HepG2 (cell line): ENCODE results near the gene CORT.

Experiments used
- ELF1 ChIP-seq: sonication (generic); formaldehyde crosslinking; IDR thresholded peaks from 2 replicates; pipeline ENCODE4 v1.4.0; 2020; ENCODE audit warnings: missing genetic modification reagents
- EZH2 ChIP-seq: conservative IDR thresholded peaks from 2 replicates; pipeline ENCODE4 v1.6.1; 2012; ENCODE audit warnings: mild to moderate bottlenecking, low read depth, low read length, moderate library complexity
- MYC ChIP-seq: sonication (generic); formaldehyde crosslinking; IDR thresholded peaks from 2 replicates; pipeline ENCODE4 v1.9.0; 2021; ENCODE audit warnings: missing genetic modification reagents, borderline replicate concordance
- NBN ChIP-seq: fragments of 450-650 bp; conservative IDR thresholded peaks from 2 replicates; pipeline ENCODE4 v1.6.1; 2017
- PLRG1 ChIP-seq: fragments of 450-650 bp; conservative IDR thresholded peaks from 2 replicates; pipeline ENCODE4 v1.6.1; 2016
- POLR2G ChIP-seq: fragments of 200-400 bp; formaldehyde crosslinking; IDR thresholded peaks from 2 replicates; pipeline ENCODE4 v1.6.1; 2018; ENCODE audit warnings: mild to moderate bottlenecking, low read depth, low read length, moderate library complexity
- SIX4 ChIP-seq: sonication (generic); formaldehyde crosslinking; IDR thresholded peaks from 2 replicates; pipeline ENCODE4 v1.4.0; 2020; ENCODE audit warnings: missing genetic modification reagents
- SNRNP70 ChIP-seq: fragments of 200-400 bp; formaldehyde crosslinking; IDR thresholded peaks from 2 replicates; pipeline ENCODE4 v1.6.1; 2017; ENCODE audit warnings: mild to moderate bottlenecking, low read depth, low read length, moderate library complexity
- ZNF136 ChIP-seq: sonication (generic); formaldehyde crosslinking; IDR thresholded peaks from 2 replicates; pipeline ENCODE4 v1.8.1; 2022; ENCODE audit warnings: low read depth, mild to moderate bottlenecking, moderate library complexity, missing genetic modification reagents
- TF ChIP-seq, protein P1 (sequence below): sonication (generic); formaldehyde crosslinking; IDR thresholded peaks from 2 replicates; pipeline ENCODE4 v1.5.0; 2020; ENCODE audit warnings: mild to moderate bottlenecking, missing genetic modification reagents, moderate library complexity

DNA sequence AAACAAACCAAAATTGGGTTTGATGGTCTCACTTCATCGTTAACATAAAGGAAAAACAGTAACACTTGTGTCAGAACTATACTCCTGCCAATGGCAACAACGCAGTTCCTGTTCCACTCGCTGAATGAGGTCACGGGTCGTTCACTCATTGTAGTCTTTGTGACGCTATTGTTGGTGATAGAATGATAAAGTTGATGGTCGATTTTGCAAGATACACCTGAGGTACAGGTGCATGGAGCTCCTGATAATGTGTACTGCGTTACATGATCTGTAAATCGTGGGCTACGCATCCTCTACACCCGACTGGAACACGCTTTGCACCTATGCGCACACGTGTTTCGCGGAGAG lies 20.0 kb upstream of the CORT start:
- TF ChIP-seq EZH2 (no peak), SNRNP70 (no peak), ZNF136 (CRISPR knock-in tag) (no peak), MYC (CRISPR knock-in tag) (no peak), ELF1 (CRISPR knock-in tag) (no peak), POLR2G (no peak), PLRG1 (no peak), SIX4 (CRISPR knock-in tag) (no peak), NBN (no peak)
- TF ChIP-seq, protein P1, sequence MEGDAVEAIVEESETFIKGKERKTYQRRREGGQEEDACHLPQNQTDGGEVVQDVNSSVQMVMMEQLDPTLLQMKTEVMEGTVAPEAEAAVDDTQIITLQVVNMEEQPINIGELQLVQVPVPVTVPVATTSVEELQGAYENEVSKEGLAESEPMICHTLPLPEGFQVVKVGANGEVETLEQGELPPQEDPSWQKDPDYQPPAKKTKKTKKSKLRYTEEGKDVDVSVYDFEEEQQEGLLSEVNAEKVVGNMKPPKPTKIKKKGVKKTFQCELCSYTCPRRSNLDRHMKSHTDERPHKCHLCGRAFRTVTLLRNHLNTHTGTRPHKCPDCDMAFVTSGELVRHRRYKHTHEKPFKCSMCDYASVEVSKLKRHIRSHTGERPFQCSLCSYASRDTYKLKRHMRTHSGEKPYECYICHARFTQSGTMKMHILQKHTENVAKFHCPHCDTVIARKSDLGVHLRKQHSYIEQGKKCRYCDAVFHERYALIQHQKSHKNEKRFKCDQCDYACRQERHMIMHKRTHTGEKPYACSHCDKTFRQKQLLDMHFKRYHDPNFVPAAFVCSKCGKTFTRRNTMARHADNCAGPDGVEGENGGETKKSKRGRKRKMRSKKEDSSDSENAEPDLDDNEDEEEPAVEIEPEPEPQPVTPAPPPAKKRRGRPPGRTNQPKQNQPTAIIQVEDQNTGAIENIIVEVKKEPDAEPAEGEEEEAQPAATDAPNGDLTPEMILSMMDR (CRISPR knock-in tag), result no peak
